Stomach (tissue), 9 donors: ENCODE data around the gene BROX. TPM values are rescaled to one million over a fixed set of nuclear protein-coding genes. Genes with fewer than 3 reads are reported as not detected.

ENCODE experiments used
- DNase-seq, 2 donors: peaks; one replicate each; pipeline versions ENCODE4 v3.0.0 to v3.0.0-alpha.2; 2013 to 2019
- H3K27ac ChIP-seq, 5 donors: fragments of 200-600 bp in 4 of 5; sonication (generic) in 4 of 5; one replicate each; pipeline ENCODE4 v1.5.1; 2013 to 2019; ENCODE audit warnings: mild to moderate bottlenecking in 1 of 5, moderate library complexity in 1 of 5
- H3K27me3 ChIP-seq, 3 donors: fragments of 200-600 bp; sonication (generic); one replicate each; pipeline ENCODE4 v1.5.1; 2017 to 2019; ENCODE audit warnings: mixed run types in 1 of 3
- H3K36me3 ChIP-seq, 4 donors: fragments of 200-600 bp; sonication (generic); 1 replicate in 3 of 4; 2 replicates in 1 of 4; pipeline ENCODE4 v1.5.1; 2016 to 2019
- H3K4me1 ChIP-seq, 4 donors: fragments of 200-600 bp; sonication (generic); one replicate each; pipeline ENCODE4 v1.5.1; 2016 to 2019
- H3K4me3 ChIP-seq, 4 donors: fragments of 200-600 bp; sonication (generic) in 3 of 4; one replicate each; pipeline ENCODE4 v1.5.1; 2016 to 2019; ENCODE audit warnings: mild to moderate bottlenecking in 1 of 4
- H3K9me3 ChIP-seq, 4 donors: fragments of 200-600 bp; sonication (generic); one replicate each; pipeline ENCODE4 v1.5.1; 2016 to 2019
- EP300 ChIP-seq: sonication (generic); formaldehyde crosslinking; IDR thresholded peaks from one replicate; pipeline ENCODE4 v1.6.1; 2017; ENCODE audit warnings: antibody characterized with exemption
- POLR2A ChIP-seq, 4 donors: fragments of 450-650 bp; IDR thresholded peaks; one replicate each; pipeline ENCODE4 v1.6.1; 2016; ENCODE audit warnings: antibody characterized with exemption in 4 of 4, control low read depth in 2 of 4, mild to moderate bottlenecking in 1 of 4, moderate library complexity in 1 of 4
- POLR2AphosphoS5 ChIP-seq, 3 donors: sonication (generic); formaldehyde crosslinking; IDR thresholded peaks; one replicate each; pipeline ENCODE4 v1.6.1; 2016; ENCODE audit warnings: antibody characterized with exemption in 3 of 3
- WGBS, 5 donors: extraction: QIAGEN DNeasy Blood & Tissue Kit in 3 of 5; methylation state at CpG; one replicate each; pipeline versions ENCODE4 v1.1.5 to v1.1.7; 2013 to 2018; 5-methylcytosine and 5-hydroxymethylcytosine counted together
- intact Hi-C: fragments of 100-400 bp; cut with DNase I; formaldehyde crosslinking; loops from one replicate; pipeline ENCODE4 v1.15.1; 2023; ENCODE audit warnings: low total_unique reads
- polyA plus RNA-seq, 3 donors: library from polyadenylated mRNA; stranded (reverse); fragments of 200-250 nt; gene quantifications; one replicate each; pipeline ENCODE4 v1.2.3, GENCODE V29; 2013
- total RNA-seq, 5 donors: library from RNA; depleted of rRNA; stranded (reverse); fragments of >200 nt; gene quantifications; one replicate each; pipeline versions ENCODE4 v1.1.0 to v1.2.3, GENCODE V29; 2014 to 2016
- TF ChIP-seq, protein P1 (sequence below), 7 experiments: fragments of 450-650 bp in 4 of 7; fragments of 200-600 bp in 3 of 7; sonication (generic) in 3 of 7; IDR thresholded peaks; one replicate each; pipeline ENCODE4 v1.5.1; 2016 to 2019; ENCODE audit warnings: antibody characterized with exemption in 7 of 7, control low read depth in 2 of 7, mild to moderate bottlenecking in 1 of 7
- donor health status: healthy with polysubstance abuse.
- donor health status: Bipolar disorder and iron deficiency.
- donor health status: healthy.

The BROX gene
- total and polyA plus RNA-seq, 8 donors, result 4.3 to 57.3 (median 17.4) TPM

GRCh38 chr1:222767152-222767571 lies 54.8 kb downstream of the BROX start:
- intact Hi-C loops, result no loop called here
- 78 to 84% (median 82%) methylated on average over 5 of the region's 5 CpGs for WGBS, 5 donors
- peaks cover 0 to 14% (median 10%) of the 10 kb centered on the region in 4 donors for H3K9me3 ChIP-seq
- no peaks in the 10 kb centered on the region for H3K4me1 ChIP-seq
- H3K27ac ChIP-seq, result no peak overlapping the region
- TF ChIP-seq POLR2A (IDR thresholded peaks at IDR 0.05) (no peak), POLR2AphosphoS5 (IDR thresholded peaks at IDR 0.05) (no peak)
- TF ChIP-seq, protein P1, sequence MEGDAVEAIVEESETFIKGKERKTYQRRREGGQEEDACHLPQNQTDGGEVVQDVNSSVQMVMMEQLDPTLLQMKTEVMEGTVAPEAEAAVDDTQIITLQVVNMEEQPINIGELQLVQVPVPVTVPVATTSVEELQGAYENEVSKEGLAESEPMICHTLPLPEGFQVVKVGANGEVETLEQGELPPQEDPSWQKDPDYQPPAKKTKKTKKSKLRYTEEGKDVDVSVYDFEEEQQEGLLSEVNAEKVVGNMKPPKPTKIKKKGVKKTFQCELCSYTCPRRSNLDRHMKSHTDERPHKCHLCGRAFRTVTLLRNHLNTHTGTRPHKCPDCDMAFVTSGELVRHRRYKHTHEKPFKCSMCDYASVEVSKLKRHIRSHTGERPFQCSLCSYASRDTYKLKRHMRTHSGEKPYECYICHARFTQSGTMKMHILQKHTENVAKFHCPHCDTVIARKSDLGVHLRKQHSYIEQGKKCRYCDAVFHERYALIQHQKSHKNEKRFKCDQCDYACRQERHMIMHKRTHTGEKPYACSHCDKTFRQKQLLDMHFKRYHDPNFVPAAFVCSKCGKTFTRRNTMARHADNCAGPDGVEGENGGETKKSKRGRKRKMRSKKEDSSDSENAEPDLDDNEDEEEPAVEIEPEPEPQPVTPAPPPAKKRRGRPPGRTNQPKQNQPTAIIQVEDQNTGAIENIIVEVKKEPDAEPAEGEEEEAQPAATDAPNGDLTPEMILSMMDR (IDR thresholded peaks at IDR 0.05), result no peak
- H3K27me3 ChIP-seq, result no peaks in the 10 kb centered on the region
- no peaks in the 10 kb centered on the region for H3K36me3 ChIP-seq
- no peak overlapping the region for H3K4me3 ChIP-seq
- no peak for DNase-seq

DNA sequence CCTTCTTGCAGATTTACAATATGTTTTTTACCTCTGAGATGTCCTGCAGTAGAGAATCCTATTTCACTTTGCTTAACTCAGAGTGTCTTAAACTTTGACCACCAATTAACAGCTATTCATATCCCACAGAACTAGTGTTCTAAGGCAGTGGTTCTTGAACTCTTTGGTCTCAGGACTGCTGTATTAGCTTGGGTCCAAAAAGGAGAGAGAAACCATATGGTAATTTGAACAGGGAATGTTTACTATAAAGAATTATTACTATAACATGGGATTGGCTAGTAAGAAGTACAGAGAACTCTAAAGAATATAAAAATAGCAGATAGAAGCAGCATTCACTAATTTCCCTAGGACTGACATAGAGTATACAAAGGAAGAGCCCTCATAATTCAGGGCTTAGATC lies 56.2 kb downstream of the BROX start:
- intact Hi-C loops, result no loop called here
- Histone ChIP-seq H3K9me3 (peaks cover 0 to 14% (median 10%) of the 10 kb centered on the region in 4 donors), H3K36me3 (no peaks in the 10 kb centered on the region), H3K27ac (no peak overlapping the region), H3K4me3 (no peak overlapping the region), H3K4me1 (no peaks in the 10 kb centered on the region), H3K27me3 (no peaks in the 10 kb centered on the region)
- TF ChIP-seq, protein P1 (IDR thresholded peaks at IDR 0.05), result no peak
- TF ChIP-seq EP300 (no peak), POLR2A (IDR thresholded peaks at IDR 0.05) (no peak), POLR2AphosphoS5 (IDR thresholded peaks at IDR 0.05) (no peak)
- DNase-seq, result no peak

DNA sequence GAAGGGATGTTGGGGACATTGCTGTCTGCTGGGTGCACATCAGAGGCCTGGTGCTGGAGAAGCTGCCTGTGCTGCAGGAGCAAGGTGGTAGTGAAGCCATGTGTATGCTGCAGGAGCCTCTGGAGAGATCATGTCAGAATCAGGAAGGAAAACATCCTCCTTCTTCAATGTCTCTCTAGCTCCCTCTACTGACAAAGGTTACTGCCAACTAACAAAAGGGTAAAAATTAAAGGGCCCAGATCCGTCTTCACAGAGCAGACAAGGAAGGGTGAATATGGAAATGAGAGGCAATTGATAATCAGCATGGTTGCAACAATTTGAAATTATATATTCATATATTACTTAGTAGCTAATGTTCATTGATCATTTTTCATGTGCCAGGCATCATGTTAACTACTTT lies 56.8 kb downstream of the BROX start:
- Histone ChIP-seq H3K27me3 (no peaks in the 10 kb centered on the region), H3K36me3 (no peaks in the 10 kb centered on the region), H3K4me3 (no peak overlapping the region), H3K27ac (no peak overlapping the region), H3K9me3 (peaks cover 0 to 14% (median 10%) of the 10 kb centered on the region in 4 donors), H3K4me1 (no peaks in the 10 kb centered on the region)
- DNase-seq, result no peak
- 82 to 94% (median 92%) methylated on average over 1 of the region's 1 CpG for WGBS, 5 donors
- intact Hi-C loops, result no loop called here
- TF ChIP-seq EP300, result no peak
- TF ChIP-seq, protein P1 (IDR thresholded peaks at IDR 0.05), result no peak
- no peak for TF ChIP-seq POLR2A (IDR thresholded peaks at IDR 0.05)
- no peak for TF ChIP-seq POLR2AphosphoS5 (IDR thresholded peaks at IDR 0.05)

GRCh38 chr1:222769971-222770620 lies 57.7 kb downstream of the BROX start:
- Histone ChIP-seq H3K9me3 (peaks cover 0 to 14% (median 10%) of the 10 kb centered on the region in 4 donors), H3K4me3 (no peak overlapping the region), H3K27me3 (no peaks in the 10 kb centered on the region), H3K27ac (no peak overlapping the region), H3K36me3 (no peaks in the 10 kb centered on the region), H3K4me1 (no peaks in the 10 kb centered on the region)
- WGBS, 5 donors, result 64 to 87% (median 81%) methylated on average over 2 of the region's 2 CpGs
- intact Hi-C loops, result no loop called here
- no peak for DNase-seq
- TF ChIP-seq, protein P1 (IDR thresholded peaks at IDR 0.05), result no peak
- no peak for TF ChIP-seq POLR2AphosphoS5 (IDR thresholded peaks at IDR 0.05)
- TF ChIP-seq EP300, result no peak
